Psoas muscle (tissue), 8 donors: ENCODE measurements around the gene TCF19. TPM values are rescaled to one million over a fixed set of nuclear protein-coding genes. Genes with fewer than 3 reads are reported as not detected.
A peak's percentile ranks its signal among the peaks of the same experiment; 100 is the strongest.

Source experiments
- ATAC-seq, 4 donors: fragments of 200-7000 bp; cut with Tn5 transposase; one replicate each; pipeline ENCODE4 v1.9.1; 2020; ENCODE audit warnings: moderate library complexity in 3 of 4, mild to moderate bottlenecking in 2 of 4
- DNase-seq, 2 donors: peaks; one replicate each; pipeline ENCODE4 v3.0.0-alpha.2; 2020
- H3K27ac ChIP-seq: fragments of 200-600 bp; one replicate; pipeline ENCODE4 v1.8.0; 2022
- H3K27me3 ChIP-seq, 3 donors: fragments of 200-600 bp in 1 of 3; one replicate each; pipeline versions ENCODE4 v1.6.1 to v1.8.0; 2013 to 2022; ENCODE audit warnings: low read length in 2 of 3, mild to moderate bottlenecking in 2 of 3, moderate library complexity in 1 of 3; ENCODE audit not compliant: insufficient read depth in 3 of 3
- H3K36me3 ChIP-seq, 2 donors: fragments of 200-600 bp in 1 of 2; one replicate each; pipeline versions ENCODE4 v1.6.1 to v1.8.0; 2013 to 2022; ENCODE audit warnings: low read depth in 1 of 2, mild to moderate bottlenecking in 1 of 2, moderate library complexity in 1 of 2; ENCODE audit not compliant: insufficient read depth in 1 of 2
- H3K4me1 ChIP-seq: fragments of 200-600 bp; one replicate; pipeline ENCODE4 v1.8.0; 2022
- H3K4me3 ChIP-seq: fragments of 200-600 bp; one replicate; pipeline ENCODE4 v1.8.0; 2022; ENCODE audit warnings: mild to moderate bottlenecking
- H3K9me3 ChIP-seq: fragments of 200-600 bp; one replicate; pipeline ENCODE4 v1.8.0; 2022
- CTCF ChIP-seq: fragments of 200-600 bp; IDR thresholded peaks from one replicate; pipeline ENCODE4 v1.8.0; 2022; ENCODE audit warnings: antibody characterized with exemption
- WGBS, 3 donors: extraction: QIAGEN DNeasy Blood & Tissue Kit; methylation state at CpG; one replicate each; pipeline versions ENCODE4 v1.1.6 to v1.1.7; 2013; 5-methylcytosine and 5-hydroxymethylcytosine counted together
- intact Hi-C, 2 donors: fragments of 100-400 bp; cut with DNase I; formaldehyde crosslinking; loops; one replicate each; pipeline versions ENCODE4 v1.11.0 to v1.14.2; 2022
- polyA plus RNA-seq, 3 donors: library from polyadenylated mRNA; stranded (reverse); fragments of 200-250 nt; gene quantifications; one replicate each; pipeline ENCODE4 v1.2.3, GENCODE V29; 2013
- total RNA-seq, 4 donors: library from RNA; stranded (reverse); fragmentation: NEBNext Ultra II Directional in 2 of 4; extraction: Animal tissue kit (Norgen Biotek cat#: 25700) in 2 of 4; gene quantifications; one replicate each; pipeline versions ENCODE4 v1.2.1 to v1.2.4, GENCODE V29; 2021 to 2023
- donor health status: healthy with polysubstance abuse.
- donor health status: DM: no; HTN: no; CAD: no; lungs with moderate emphysema.
- donor health status: Bipolar disorder and iron deficiency.
- donor health status: healthy.
- donor health status: DM: yes; HTN: yes; CAD: no.
- donor health status: DM: no; HTN: no; CAD: no.
- donor health status: DM: no; HTN: no; CAD: no.
- donor health status: DM: yes; HTN: yes; CAD: no.

TCF19 gene
- total and polyA plus RNA-seq, 7 donors: 1.4 to 4.8 (median 1.8) TPM

GRCh38 chr6:31128093-31128676 is 30.2 kb upstream of the TCF19 start:
- ATAC-seq (peak; percentile 54 to 76 (median 64)), DNase-seq (peak; percentile 47 to 65)
- no peaks in the 10 kb centered on the region for H3K27me3 ChIP-seq
- no peaks in the 10 kb centered on the region for H3K9me3 ChIP-seq
- H3K4me1 ChIP-seq: peaks cover 7% of the 10 kb centered on the region
- H3K36me3 ChIP-seq: no peaks in the 10 kb centered on the region
- WGBS, 3 donors: 7 to 9% (median 8%) methylated on average over 8 of the region's 8 CpGs
- H3K27ac ChIP-seq: no peak overlapping the region
- no peak overlapping the region for H3K4me3 ChIP-seq
- intact Hi-C loops: no loop called here
- peak; percentile 81 for TF ChIP-seq CTCF

GRCh38 chr6:31129130-31129529 is 29.3 kb upstream of the TCF19 start:
- TF ChIP-seq CTCF: no peak

DNA sequence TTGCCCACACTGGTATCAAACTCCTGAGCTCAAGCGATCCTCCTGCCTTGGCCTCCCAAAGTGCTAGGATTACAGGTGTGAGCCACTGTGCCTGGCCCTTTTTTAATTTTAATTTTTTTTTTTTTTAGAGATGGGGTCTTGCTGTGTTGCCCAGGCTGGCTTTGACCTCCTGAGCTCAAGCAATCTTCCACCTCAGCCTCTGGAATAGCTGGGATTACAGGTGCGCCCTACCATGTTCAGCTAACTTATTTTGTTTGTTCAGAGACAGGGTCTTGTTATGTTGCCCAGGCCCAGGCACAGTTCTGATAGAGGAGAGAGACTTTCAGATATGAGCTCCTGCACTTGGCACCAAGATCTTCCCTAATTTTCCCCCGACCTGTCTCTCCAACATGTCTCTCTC is 27.6 kb upstream of the TCF19 start:
- no peaks in the 10 kb centered on the region for H3K36me3 ChIP-seq
- ATAC-seq: no peak
- DNase-seq: no peak
- no peaks in the 10 kb centered on the region for H3K27me3 ChIP-seq
- no peak for TF ChIP-seq CTCF
- WGBS, 3 donors: 93 to 97% (median 93%) methylated on average over 3 of the region's 3 CpGs
- intact Hi-C loops: no loop called here
- no peak overlapping the region for H3K27ac ChIP-seq
- no peaks in the 10 kb centered on the region for H3K4me1 ChIP-seq
- H3K4me3 ChIP-seq: no peak overlapping the region
- H3K9me3 ChIP-seq: no peaks in the 10 kb centered on the region

More at GRCh38 chr6:31129130-31129529, 29.3 kb upstream of the TCF19 start:
- intact Hi-C loops: no loop called here
- Histone ChIP-seq H3K27me3 (no peaks in the 10 kb centered on the region), H3K36me3 (no peaks in the 10 kb centered on the region), H3K27ac (no peak overlapping the region), H3K9me3 (no peaks in the 10 kb centered on the region), H3K4me3 (no peak overlapping the region), H3K4me1 (peaks cover 7% of the 10 kb centered on the region)
- WGBS, 3 donors: 56 to 73% (median 70%) methylated on average over 4 of the region's 4 CpGs
- no peak for ATAC-seq
- no peak for DNase-seq

GRCh38 chr6:31131595-31131994 is 26.8 kb upstream of the TCF19 start:
- Histone ChIP-seq H3K4me1 (no peaks in the 10 kb centered on the region), H3K9me3 (no peaks in the 10 kb centered on the region), H3K4me3 (no peak overlapping the region), H3K36me3 (no peaks in the 10 kb centered on the region), H3K27me3 (no peaks in the 10 kb centered on the region), H3K27ac (no peak overlapping the region)
- intact Hi-C loops: no loop called here
- DNase-seq: no peak
- no peak for TF ChIP-seq CTCF
- WGBS, 3 donors: 69 to 92% (median 72%) methylated on average over 3 of the region's 3 CpGs
- ATAC-seq: no peak

DNA sequence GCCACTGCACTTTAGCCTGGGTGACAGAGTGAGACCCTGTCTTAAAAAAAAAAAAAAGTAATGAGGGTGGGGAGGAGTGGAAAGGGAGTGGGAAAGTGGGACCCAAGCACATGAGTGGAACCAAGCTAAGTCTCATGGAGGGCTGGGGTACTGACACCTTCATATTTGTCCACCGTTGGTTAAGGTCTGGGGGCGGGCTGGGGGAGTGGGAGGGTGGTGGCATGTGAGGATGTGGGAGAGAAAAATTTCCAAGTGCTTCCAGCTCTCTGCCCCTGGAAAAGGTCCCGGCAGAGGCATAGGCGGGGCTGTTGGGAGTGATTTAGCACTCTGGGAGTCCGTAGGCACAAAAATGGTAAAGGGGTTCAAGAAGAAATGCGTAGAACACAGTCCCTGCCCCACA is 25.6 kb upstream of the TCF19 start:
- TF ChIP-seq CTCF: no peak
- H3K36me3 ChIP-seq: no peaks in the 10 kb centered on the region
- H3K9me3 ChIP-seq: no peaks in the 10 kb centered on the region
- H3K27me3 ChIP-seq: no peaks in the 10 kb centered on the region
- H3K27ac ChIP-seq: no peak overlapping the region
- intact Hi-C loops: no loop called here
- WGBS, 3 donors: 58 to 78% (median 74%) methylated on average over 6 of the region's 6 CpGs
- no peak for DNase-seq
- ATAC-seq: no peak
- H3K4me1 ChIP-seq: no peaks in the 10 kb centered on the region
- no peak overlapping the region for H3K4me3 ChIP-seq
